GM10266 (cell line): ENCODE results near the gene COL1A2.

Experiments used
- DNase-seq: peaks from one replicate; pipeline ENCODE4 v3.0.0; 2012; ENCODE audit errors: extremely low spot score
- CTCF ChIP-seq: IDR thresholded peaks from 2 replicates; pipeline ENCODE4 v1.5.1; 2012; ENCODE audit warnings: mild to moderate bottlenecking, low read depth; ENCODE audit not compliant: control insufficient read depth, insufficient read depth; ENCODE audit errors: missing control alignments

The COL1A2 gene

GRCh38 chr7:94396596-94396995, 1.9 kb downstream of the COL1A2 start:
- no peak for TF ChIP-seq CTCF
- DNase-seq, result no peak

GRCh38 chr7:94397722-94398121, 3.0 kb downstream of the COL1A2 start:
- no peak for TF ChIP-seq CTCF
- DNase-seq, result no peak

GRCh38 chr7:94398841-94399240, 4.1 kb downstream of the COL1A2 start:
- TF ChIP-seq CTCF, result no peak
- DNase-seq, result no peak

- no peak for TF ChIP-seq CTCF
- DNase-seq, result no peak
These were observed 5.3 kb downstream of the COL1A2 start for GRCh38 chr7:94400022-94400421.

GRCh38 chr7:94400643-94401427, 6.1 kb downstream of the COL1A2 start:
- no peak for TF ChIP-seq CTCF
- no peak for DNase-seq

- no peak for DNase-seq
These were observed 6.7 kb downstream of the COL1A2 start for GRCh38 chr7:94401428-94401814.

More at GRCh38 chr7:94401428-94401814, 6.7 kb downstream of the COL1A2 start:
- no peak for TF ChIP-seq CTCF
